Measurements from ENCODE around the gene ATG5.

ATG5 gene

DNA sequence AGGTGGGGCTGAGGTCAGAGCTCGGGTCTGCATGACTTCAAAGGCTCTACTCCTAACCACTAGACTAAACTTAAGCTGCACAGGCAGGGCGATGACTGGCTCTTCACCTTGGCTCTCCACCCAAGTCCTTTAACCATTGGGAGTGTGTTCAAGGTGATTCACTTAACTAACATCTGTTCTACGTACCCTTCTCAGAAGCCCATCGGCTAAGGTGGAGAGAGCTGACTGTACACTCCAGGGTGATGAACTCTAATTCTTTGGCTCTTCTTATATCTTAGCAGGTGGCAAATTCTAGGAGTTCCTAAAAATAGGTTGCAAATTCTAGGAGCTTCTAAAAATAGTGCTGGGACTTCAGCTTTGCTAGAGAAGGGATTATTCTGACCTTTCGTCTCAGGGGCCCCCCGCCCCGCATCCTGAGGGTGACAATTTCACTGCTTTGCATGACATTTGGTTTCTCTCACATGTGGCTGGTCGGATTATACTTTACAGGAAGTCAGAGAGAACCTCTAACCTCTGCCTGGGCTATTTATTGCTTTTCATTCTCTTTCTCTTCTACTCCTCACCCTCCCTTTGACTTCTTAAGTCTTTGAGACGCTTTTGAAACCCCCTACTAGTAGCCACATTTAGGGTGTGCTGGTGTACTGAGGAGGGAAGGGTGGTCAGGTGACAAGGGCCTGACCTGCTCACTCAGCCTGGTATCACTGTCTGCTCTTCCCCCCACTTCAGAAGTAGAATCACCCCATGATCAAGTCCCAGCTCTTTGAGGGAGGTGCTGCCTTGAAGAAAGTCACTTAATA, 183.9 kb downstream of the ATG5 start:
- Histone ChIP-seq H3K4me1 (ENCODE audit: control insufficient read depth, low read length) (peaks cover 10% of the 10 kb centered on the region), H3K4me2 (ENCODE audit: low read length) (no peak overlapping the region), H3K36me3 (ENCODE audit: control insufficient read depth, low read length) (no peaks in the 10 kb centered on the region), H3K27me3 (ENCODE audit: control insufficient read depth, low read length) (peaks cover 7% of the 10 kb centered on the region), H3K9me2 (replicated peaks; ENCODE audit: control insufficient read depth, low read length) (no peaks in the 10 kb centered on the region), H3K4me3 (ENCODE audit: low read length) (no peak overlapping the region), H3K9me3 (ENCODE audit: control insufficient read depth, insufficient read depth, low read length) (no peaks in the 10 kb centered on the region), H3K27ac (ENCODE audit: low read depth, low read length) (no peak overlapping the region), H4K20me1 (ENCODE audit: control insufficient read depth, insufficient read depth, low read depth, low read length) (no peaks in the 10 kb centered on the region), H3F3A (ENCODE audit: control insufficient read depth, insufficient read depth) (no peaks in the 10 kb centered on the region), H3K79me2 (ENCODE audit: control insufficient read depth, low read length) (no peaks in the 10 kb centered on the region)
- TF ChIP-seq, protein P1, sequence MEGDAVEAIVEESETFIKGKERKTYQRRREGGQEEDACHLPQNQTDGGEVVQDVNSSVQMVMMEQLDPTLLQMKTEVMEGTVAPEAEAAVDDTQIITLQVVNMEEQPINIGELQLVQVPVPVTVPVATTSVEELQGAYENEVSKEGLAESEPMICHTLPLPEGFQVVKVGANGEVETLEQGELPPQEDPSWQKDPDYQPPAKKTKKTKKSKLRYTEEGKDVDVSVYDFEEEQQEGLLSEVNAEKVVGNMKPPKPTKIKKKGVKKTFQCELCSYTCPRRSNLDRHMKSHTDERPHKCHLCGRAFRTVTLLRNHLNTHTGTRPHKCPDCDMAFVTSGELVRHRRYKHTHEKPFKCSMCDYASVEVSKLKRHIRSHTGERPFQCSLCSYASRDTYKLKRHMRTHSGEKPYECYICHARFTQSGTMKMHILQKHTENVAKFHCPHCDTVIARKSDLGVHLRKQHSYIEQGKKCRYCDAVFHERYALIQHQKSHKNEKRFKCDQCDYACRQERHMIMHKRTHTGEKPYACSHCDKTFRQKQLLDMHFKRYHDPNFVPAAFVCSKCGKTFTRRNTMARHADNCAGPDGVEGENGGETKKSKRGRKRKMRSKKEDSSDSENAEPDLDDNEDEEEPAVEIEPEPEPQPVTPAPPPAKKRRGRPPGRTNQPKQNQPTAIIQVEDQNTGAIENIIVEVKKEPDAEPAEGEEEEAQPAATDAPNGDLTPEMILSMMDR (IDR thresholded peaks at IDR 0.05; ENCODE audit: low read depth, low read length, poor library complexity, severe bottlenecking): no peak
- TF ChIP-seq EZH2phosphoT487 (IDR thresholded peaks at IDR 0.05; ENCODE audit: borderline replicate concordance, low read length): no peak

DNA sequence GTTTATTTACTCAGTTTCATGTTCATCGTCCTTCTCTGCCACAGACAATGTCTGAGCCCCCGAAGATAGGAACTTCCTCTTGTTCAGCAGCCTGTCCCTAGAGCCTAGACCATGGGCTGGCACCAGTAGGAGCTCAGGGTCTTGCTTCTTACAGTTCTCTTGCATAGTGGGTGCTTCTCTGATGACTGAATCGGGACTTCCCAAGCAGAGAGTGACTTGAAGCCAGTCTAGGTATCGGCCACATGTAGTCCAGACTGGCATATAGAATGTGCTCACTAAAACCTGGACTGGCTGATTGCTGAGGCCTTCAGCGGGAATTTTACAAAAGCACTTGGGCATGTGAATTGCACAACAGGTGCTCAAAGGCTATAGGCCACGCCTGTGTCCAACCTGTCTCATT, 187.4 kb downstream of the ATG5 start:
- Histone ChIP-seq H3K27me3 (ENCODE audit: control insufficient read depth, low read length) (peaks cover 4% of the 10 kb centered on the region; the same call in 1 of the 2 replicates), H3K79me2 (ENCODE audit: control insufficient read depth, low read length) (no peaks in the 10 kb centered on the region), H3K36me3 (ENCODE audit: control insufficient read depth, low read length) (no peaks in the 10 kb centered on the region), H4K20me1 (ENCODE audit: control insufficient read depth, insufficient read depth, low read depth, low read length) (no peaks in the 10 kb centered on the region), H3K4me1 (ENCODE audit: control insufficient read depth, low read length) (peaks cover 10% of the 10 kb centered on the region), H3K4me3 (ENCODE audit: low read length) (no peak overlapping the region), H3K4me2 (ENCODE audit: low read length) (no peak overlapping the region), H3F3A (ENCODE audit: control insufficient read depth, insufficient read depth) (no peaks in the 10 kb centered on the region), H3K27ac (ENCODE audit: low read depth, low read length) (no peak overlapping the region), H3K9me3 (ENCODE audit: control insufficient read depth, insufficient read depth, low read length) (no peaks in the 10 kb centered on the region), H3K9me2 (replicated peaks; ENCODE audit: control insufficient read depth, low read length) (no peaks in the 10 kb centered on the region)
- no peak for TF ChIP-seq EZH2phosphoT487 (IDR thresholded peaks at IDR 0.05; ENCODE audit: borderline replicate concordance, low read length)
- TF ChIP-seq, protein P1 (IDR thresholded peaks at IDR 0.05; ENCODE audit: low read depth, low read length, poor library complexity, severe bottlenecking): no peak

GRCh38 chr6:106136845-106137244, 188.7 kb downstream of the ATG5 start:
- Histone ChIP-seq H3K27me3 (ENCODE audit: control insufficient read depth, low read length) (peaks cover 4% of the 10 kb centered on the region; the same call in 1 of the 2 replicates), H3K9me2 (replicated peaks; ENCODE audit: control insufficient read depth, low read length) (no peaks in the 10 kb centered on the region), H3K79me2 (ENCODE audit: control insufficient read depth, low read length) (no peaks in the 10 kb centered on the region), H3K9me3 (ENCODE audit: control insufficient read depth, insufficient read depth, low read length) (no peaks in the 10 kb centered on the region), H3K4me1 (ENCODE audit: control insufficient read depth, low read length) (peaks cover 6% of the 10 kb centered on the region), H3K36me3 (ENCODE audit: control insufficient read depth, low read length) (no peaks in the 10 kb centered on the region), H3K27ac (ENCODE audit: low read depth, low read length) (no peak overlapping the region), H3K4me2 (ENCODE audit: low read length) (no peak overlapping the region), H4K20me1 (ENCODE audit: control insufficient read depth, insufficient read depth, low read depth, low read length) (no peaks in the 10 kb centered on the region), H3K4me3 (ENCODE audit: low read length) (no peak overlapping the region), H3F3A (ENCODE audit: control insufficient read depth, insufficient read depth) (no peaks in the 10 kb centered on the region)
- TF ChIP-seq, protein P1 (IDR thresholded peaks at IDR 0.05; ENCODE audit: low read depth, low read length, poor library complexity, severe bottlenecking): no peak
- TF ChIP-seq EZH2phosphoT487 (IDR thresholded peaks at IDR 0.05; ENCODE audit: borderline replicate concordance, low read length): no peak

Measured in DOHH2 (cell line).